Tibial artery (tissue), 4 donors: ENCODE data around the gene CKB.

ENCODE experiments used
- DNase-seq, 2 donors: peaks; one replicate each; pipeline ENCODE4 v3.0.0-alpha.2; 2019
- H3K27ac ChIP-seq, 2 donors: fragments of 200-600 bp; sonication (generic) in 1 of 2; 1 replicate in 1 of 2; 2 replicates in 1 of 2; pipeline ENCODE4 v1.5.1; 2018 to 2019; ENCODE audit warnings: mild to moderate bottlenecking in 1 of 2
- H3K27me3 ChIP-seq, 2 donors: fragments of 200-600 bp; sonication (generic) in 1 of 2; one replicate each; pipeline versions ENCODE4 v1.5.1 to v1.6.0; 2016 to 2019
- H3K36me3 ChIP-seq, 3 donors: fragments of 200-600 bp; sonication (generic) in 2 of 3; one replicate each; pipeline ENCODE4 v1.5.1; 2016 to 2019; ENCODE audit warnings: mild to moderate bottlenecking in 2 of 3
- H3K4me1 ChIP-seq, 4 donors: fragments of 200-600 bp; sonication (generic) in 2 of 4; 1 replicate in 3 of 4; 2 replicates in 1 of 4; pipeline ENCODE4 v1.5.1; 2016 to 2019
- H3K4me3 ChIP-seq, 2 donors: fragments of 200-600 bp; sonication (generic) in 1 of 2; 1 replicate in 1 of 2; 2 replicates in 1 of 2; pipeline ENCODE4 v1.5.1; 2018 to 2019; ENCODE audit warnings: mild to moderate bottlenecking in 2 of 2
- H3K9me3 ChIP-seq, 3 donors: fragments of 200-600 bp; sonication (generic) in 1 of 3; one replicate each; pipeline ENCODE4 v1.5.1; 2016 to 2019
- intact Hi-C: fragments of 100-400 bp; cut with DNase I; formaldehyde crosslinking; loops from one replicate; pipeline ENCODE4 v1.15.0; 2023; ENCODE audit warnings: low total_unique reads
- TF ChIP-seq, protein P1 (sequence below), 2 experiments: fragments of 200-600 bp in 1 of 2; fragments of 450-650 bp in 1 of 2; IDR thresholded peaks; one replicate each; pipeline ENCODE4 v1.5.1; 2017 to 2019; ENCODE audit warnings: antibody characterized with exemption in 2 of 2, mild to moderate bottlenecking in 1 of 2, moderate library complexity in 1 of 2

The CKB gene

GRCh38 chr14:103480595-103480994 is 42.0 kb downstream of the CKB start:
- H3K27ac ChIP-seq, result no peak overlapping the region
- H3K27me3 ChIP-seq, result no peaks in the 10 kb centered on the region
- peaks cover 37 to 88% (median 65%) of the 10 kb centered on the region in 3 donors for H3K36me3 ChIP-seq
- no peak overlapping the region for H3K4me3 ChIP-seq
- DNase-seq, result no peak
- TF ChIP-seq, protein P1, sequence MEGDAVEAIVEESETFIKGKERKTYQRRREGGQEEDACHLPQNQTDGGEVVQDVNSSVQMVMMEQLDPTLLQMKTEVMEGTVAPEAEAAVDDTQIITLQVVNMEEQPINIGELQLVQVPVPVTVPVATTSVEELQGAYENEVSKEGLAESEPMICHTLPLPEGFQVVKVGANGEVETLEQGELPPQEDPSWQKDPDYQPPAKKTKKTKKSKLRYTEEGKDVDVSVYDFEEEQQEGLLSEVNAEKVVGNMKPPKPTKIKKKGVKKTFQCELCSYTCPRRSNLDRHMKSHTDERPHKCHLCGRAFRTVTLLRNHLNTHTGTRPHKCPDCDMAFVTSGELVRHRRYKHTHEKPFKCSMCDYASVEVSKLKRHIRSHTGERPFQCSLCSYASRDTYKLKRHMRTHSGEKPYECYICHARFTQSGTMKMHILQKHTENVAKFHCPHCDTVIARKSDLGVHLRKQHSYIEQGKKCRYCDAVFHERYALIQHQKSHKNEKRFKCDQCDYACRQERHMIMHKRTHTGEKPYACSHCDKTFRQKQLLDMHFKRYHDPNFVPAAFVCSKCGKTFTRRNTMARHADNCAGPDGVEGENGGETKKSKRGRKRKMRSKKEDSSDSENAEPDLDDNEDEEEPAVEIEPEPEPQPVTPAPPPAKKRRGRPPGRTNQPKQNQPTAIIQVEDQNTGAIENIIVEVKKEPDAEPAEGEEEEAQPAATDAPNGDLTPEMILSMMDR (IDR thresholded peaks at IDR 0.05), result no peak
- H3K9me3 ChIP-seq, result no peaks in the 10 kb centered on the region
- no peaks in the 10 kb centered on the region for H3K4me1 ChIP-seq
- intact Hi-C loops, result no loop called here

DNA sequence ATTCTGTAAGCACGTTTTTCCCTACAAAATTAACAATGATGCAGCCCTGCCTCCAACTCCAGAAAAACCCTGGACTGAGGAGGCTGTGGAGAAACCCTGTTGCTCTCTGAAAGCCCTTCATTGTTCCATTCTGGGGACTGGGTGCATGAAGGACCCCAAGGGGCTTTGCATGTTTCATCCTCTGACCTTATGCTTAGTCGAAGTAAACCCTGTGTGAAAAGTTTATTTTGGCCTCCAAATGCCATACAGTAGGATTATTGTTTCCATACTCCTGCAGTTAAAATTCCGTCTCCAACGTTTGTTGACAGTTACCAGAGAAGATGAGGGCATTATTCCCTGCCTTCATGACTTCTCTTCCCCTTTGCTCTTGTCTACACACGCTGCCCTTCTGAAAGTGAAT is 46.0 kb downstream of the CKB start:
- DNase-seq, result no peak
- H3K36me3 ChIP-seq, result peaks cover 38 to 86% (median 70%) of the 10 kb centered on the region in 3 donors
- no peak overlapping the region for H3K27ac ChIP-seq
- no peaks in the 10 kb centered on the region for H3K27me3 ChIP-seq
- intact Hi-C loops, result no loop called here
- H3K9me3 ChIP-seq, result no peaks in the 10 kb centered on the region
- TF ChIP-seq, protein P1 (IDR thresholded peaks at IDR 0.05), result no peak
- no peaks in the 10 kb centered on the region for H3K4me1 ChIP-seq
- H3K4me3 ChIP-seq, result no peak overlapping the region

DNA sequence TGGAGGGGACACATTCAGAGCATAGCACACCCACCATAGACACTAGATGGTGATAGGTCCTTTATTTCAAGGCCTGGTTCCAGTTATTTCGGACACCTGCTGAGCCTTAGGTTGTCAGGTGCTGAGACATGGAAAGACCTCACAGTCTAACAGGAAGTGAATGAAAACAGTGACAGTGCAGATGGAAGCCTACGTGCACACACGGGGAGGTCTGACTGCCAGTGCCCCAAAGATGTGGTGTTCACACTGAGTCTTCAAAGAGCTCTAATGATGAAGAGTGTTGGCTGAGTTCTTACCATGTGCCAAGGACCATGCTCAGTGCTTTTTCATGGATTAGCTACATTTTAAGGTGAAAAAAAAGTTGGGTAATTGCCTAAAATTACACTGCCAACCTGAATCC is 46.6 kb downstream of the CKB start:
- Histone ChIP-seq H3K27me3 (no peaks in the 10 kb centered on the region), H3K36me3 (peaks cover 39 to 89% (median 72%) of the 10 kb centered on the region in 3 donors), H3K4me1 (no peaks in the 10 kb centered on the region), H3K27ac (no peak overlapping the region), H3K4me3 (no peak overlapping the region), H3K9me3 (no peaks in the 10 kb centered on the region)
- DNase-seq, result no peak
- intact Hi-C loops, result no loop called here
- TF ChIP-seq, protein P1 (IDR thresholded peaks at IDR 0.05), result no peak

GRCh38 chr14:103474893-103475292 is 47.7 kb downstream of the CKB start:
- H3K27me3 ChIP-seq, result no peaks in the 10 kb centered on the region
- TF ChIP-seq, protein P1 (IDR thresholded peaks at IDR 0.05), result no peak
- H3K4me1 ChIP-seq, result no peaks in the 10 kb centered on the region
- no peak for DNase-seq
- H3K9me3 ChIP-seq, result no peaks in the 10 kb centered on the region
- no peak overlapping the region for H3K4me3 ChIP-seq
- no peak overlapping the region for H3K27ac ChIP-seq
- intact Hi-C loops, result no loop called here
- H3K36me3 ChIP-seq, result peaks cover 37 to 89% (median 70%) of the 10 kb centered on the region in 3 donors

- H3K9me3 ChIP-seq, result no peaks in the 10 kb centered on the region
- H3K4me1 ChIP-seq, result no peaks in the 10 kb centered on the region
- H3K4me3 ChIP-seq, result no peak overlapping the region
- peaks cover 53 to 89% (median 71%) of the 10 kb centered on the region in 3 donors for H3K36me3 ChIP-seq
- TF ChIP-seq, protein P1 (IDR thresholded peaks at IDR 0.05), result no peak
- no peak overlapping the region for H3K27ac ChIP-seq
- intact Hi-C loops, result no loop called here
- no peak for DNase-seq
- no peaks in the 10 kb centered on the region for H3K27me3 ChIP-seq
Observed at GRCh38 chr14:103472939-103473338, 49.7 kb downstream of the CKB start.
